HEK293T (cell line): ENCODE results near the gene BCORL1.

Experiments
- ARNT ChIP-seq: fragments of 450-650 bp; IDR thresholded peaks from 2 replicates; pipeline ENCODE4 v1.6.1; 2017; ENCODE audit warnings: mild to moderate bottlenecking
- ELF4 ChIP-seq: fragments of 450-650 bp; IDR thresholded peaks from 2 replicates; pipeline ENCODE4 v1.6.1; 2017; ENCODE audit warnings: antibody characterized with exemption
- FOXK2 ChIP-seq: fragments of 450-650 bp; IDR thresholded peaks from 2 replicates; pipeline ENCODE4 v1.6.1; 2016; ENCODE audit warnings: mild to moderate bottlenecking
- L3MBTL2 ChIP-seq: fragments of 450-650 bp; conservative IDR thresholded peaks from 2 replicates; pipeline ENCODE4 v1.6.1; 2016; ENCODE audit warnings: mild to moderate bottlenecking
- NFRKB ChIP-seq: fragments of 450-650 bp; IDR thresholded peaks from 2 replicates; pipeline ENCODE4 v1.6.1; 2016; ENCODE audit warnings: mild to moderate bottlenecking, moderate library complexity
- SP1 ChIP-seq: fragments of 450-650 bp; IDR thresholded peaks from 2 replicates; pipeline ENCODE4 v1.6.1; 2017
- TF ChIP-seq, protein P1 (sequence below): fragments of 450-650 bp; IDR thresholded peaks from 2 replicates; pipeline ENCODE4 v1.6.1; 2016

DNA sequence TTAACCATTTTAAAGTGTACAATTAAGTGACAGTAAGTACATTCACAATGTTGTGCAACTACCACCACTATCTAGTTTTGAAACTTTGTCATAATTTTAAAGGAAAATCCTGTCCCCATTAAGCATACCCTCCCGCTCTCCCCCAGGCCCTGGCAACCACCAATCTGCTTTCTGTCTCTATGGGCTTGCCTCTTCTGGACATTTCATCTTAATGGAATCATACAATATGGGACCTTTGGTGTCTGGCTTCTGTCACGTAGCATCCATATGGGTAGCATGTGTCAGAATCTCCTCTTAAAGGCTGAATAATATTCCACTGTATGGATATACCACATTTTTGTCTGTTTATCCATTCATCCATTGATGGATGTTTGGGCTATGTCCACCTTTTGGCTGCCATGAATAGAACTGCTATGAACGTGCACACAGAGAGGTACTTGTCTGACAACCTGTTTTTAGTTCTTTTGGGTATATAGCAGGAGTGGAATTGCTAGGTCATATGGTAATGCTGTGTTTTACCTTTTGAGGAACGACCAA, 66.3 kb downstream of the BCORL1 start:
- no peak for TF ChIP-seq L3MBTL2
- TF ChIP-seq ELF4 = no peak
- TF ChIP-seq FOXK2 = no peak
- TF ChIP-seq, protein P1, sequence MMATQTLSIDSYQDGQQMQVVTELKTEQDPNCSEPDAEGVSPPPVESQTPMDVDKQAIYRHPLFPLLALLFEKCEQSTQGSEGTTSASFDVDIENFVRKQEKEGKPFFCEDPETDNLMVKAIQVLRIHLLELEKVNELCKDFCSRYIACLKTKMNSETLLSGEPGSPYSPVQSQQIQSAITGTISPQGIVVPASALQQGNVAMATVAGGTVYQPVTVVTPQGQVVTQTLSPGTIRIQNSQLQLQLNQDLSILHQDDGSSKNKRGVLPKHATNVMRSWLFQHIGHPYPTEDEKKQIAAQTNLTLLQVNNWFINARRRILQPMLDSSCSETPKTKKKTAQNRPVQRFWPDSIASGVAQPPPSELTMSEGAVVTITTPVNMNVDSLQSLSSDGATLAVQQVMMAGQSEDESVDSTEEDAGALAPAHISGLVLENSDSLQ = no peak
- TF ChIP-seq SP1 = no peak
- no peak for TF ChIP-seq ARNT
- no peak for TF ChIP-seq NFRKB
